ENCODE data around the gene ANAPC7. TPM values are rescaled to one million over a fixed set of nuclear protein-coding genes. Genes with fewer than 3 reads are reported as not detected.

The ANAPC7 gene
- polyA plus RNA-seq, 1 donor (not counting 4 experiments of a cell fraction or from before 2014, with no cell fraction given), result 68.2 TPM

DNA sequence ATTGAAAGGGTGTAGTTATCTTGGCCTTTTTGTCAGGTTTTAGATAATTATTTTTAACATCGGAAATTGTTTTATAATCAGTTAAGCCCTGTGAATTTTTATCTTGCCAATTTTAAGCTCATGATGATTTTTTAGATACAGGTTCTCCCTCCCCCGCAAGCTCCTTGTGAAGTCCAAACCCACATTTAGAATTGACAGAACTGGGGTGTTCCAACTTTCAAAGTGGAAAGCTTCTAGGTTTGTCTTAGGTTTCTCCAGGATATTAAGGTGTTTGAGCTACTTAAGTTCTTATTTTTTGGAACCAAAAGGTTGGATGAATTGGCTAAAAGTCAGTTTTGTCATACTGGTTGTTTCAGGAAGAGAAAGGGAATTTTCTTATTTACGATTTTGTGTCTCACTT lies 73.4 kb downstream of the ANAPC7 start:
- peaks cover 46 to 53% of the 10 kb centered on the region in 2 experiments for H3K36me3 ChIP-seq (ENCODE audit: control insufficient read depth in 2 of 2, extremely low read depth in 1 of 2, insufficient read depth in 2 of 2, low read length in 2 of 2)
- H3K9me1 ChIP-seq (ENCODE audit: control insufficient read depth, extremely low read depth, insufficient read depth, low read length), result no peaks in the 10 kb centered on the region
- H3K79me2 ChIP-seq (ENCODE audit: control insufficient read depth, insufficient read depth, low read length), result peaks cover 76% of the 10 kb centered on the region
- FAIRE-seq, result no peak
- H3K4me3 ChIP-seq (ENCODE audit: control insufficient read depth in 2 of 3, extremely low read depth in 1 of 3, insufficient read depth in 2 of 3, low read depth in 1 of 3, low read length in 3 of 3), result no peak overlapping the region
- peak overlapping the region; percentile 8 for H3K27ac ChIP-seq (ENCODE audit: control insufficient read depth, insufficient read depth, low read length)
- no peak for DNase-seq (ENCODE audit: low read depth, low spot score)
- peaks cover 11% of the 10 kb centered on the region for H4K20me1 ChIP-seq (ENCODE audit: control insufficient read depth, extremely low read depth, insufficient read depth, low read length)
- no peak overlapping the region for H2AFZ ChIP-seq (ENCODE audit: control insufficient read depth, low read length)
- no peak overlapping the region for H3K4me2 ChIP-seq (ENCODE audit: control insufficient read depth, extremely low read depth, insufficient read depth, low read depth, low read length)
- dilution Hi-C loops (cut with MboI; ENCODE audit: extremely low pct_ligation_motif_present, low sequenced_read_pairs), result no loop called here
- no peaks in the 10 kb centered on the region for H3K9me3 ChIP-seq (ENCODE audit: control insufficient read depth, low read depth, low read length)
- H3K27me3 ChIP-seq (ENCODE audit: control insufficient read depth, extremely low read depth, insufficient read depth, low read length), result no peaks in the 10 kb centered on the region
- H3K4me1 ChIP-seq (ENCODE audit: control insufficient read depth, extremely low read depth, insufficient read depth, low read length), result peaks cover 3% of the 10 kb centered on the region
- no peak for TF ChIP-seq EZH2 (IDR thresholded peaks at IDR 0.05; ENCODE audit: low read length)
- TF ChIP-seq, protein P1, sequence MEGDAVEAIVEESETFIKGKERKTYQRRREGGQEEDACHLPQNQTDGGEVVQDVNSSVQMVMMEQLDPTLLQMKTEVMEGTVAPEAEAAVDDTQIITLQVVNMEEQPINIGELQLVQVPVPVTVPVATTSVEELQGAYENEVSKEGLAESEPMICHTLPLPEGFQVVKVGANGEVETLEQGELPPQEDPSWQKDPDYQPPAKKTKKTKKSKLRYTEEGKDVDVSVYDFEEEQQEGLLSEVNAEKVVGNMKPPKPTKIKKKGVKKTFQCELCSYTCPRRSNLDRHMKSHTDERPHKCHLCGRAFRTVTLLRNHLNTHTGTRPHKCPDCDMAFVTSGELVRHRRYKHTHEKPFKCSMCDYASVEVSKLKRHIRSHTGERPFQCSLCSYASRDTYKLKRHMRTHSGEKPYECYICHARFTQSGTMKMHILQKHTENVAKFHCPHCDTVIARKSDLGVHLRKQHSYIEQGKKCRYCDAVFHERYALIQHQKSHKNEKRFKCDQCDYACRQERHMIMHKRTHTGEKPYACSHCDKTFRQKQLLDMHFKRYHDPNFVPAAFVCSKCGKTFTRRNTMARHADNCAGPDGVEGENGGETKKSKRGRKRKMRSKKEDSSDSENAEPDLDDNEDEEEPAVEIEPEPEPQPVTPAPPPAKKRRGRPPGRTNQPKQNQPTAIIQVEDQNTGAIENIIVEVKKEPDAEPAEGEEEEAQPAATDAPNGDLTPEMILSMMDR (optimal IDR thresholded peaks at IDR 0.05 in 1 of 3, IDR thresholded peaks at IDR 0.05 in 1 of 3, conservative IDR thresholded peaks at IDR 0.05 in 1 of 3; ENCODE audit: extremely low read depth in 1 of 3, insufficient read depth in 2 of 3, low read length in 3 of 3), result no peak
- H3K9ac ChIP-seq (ENCODE audit: control insufficient read depth, extremely low read depth, insufficient read depth, low read length), result no peak overlapping the region

DNA sequence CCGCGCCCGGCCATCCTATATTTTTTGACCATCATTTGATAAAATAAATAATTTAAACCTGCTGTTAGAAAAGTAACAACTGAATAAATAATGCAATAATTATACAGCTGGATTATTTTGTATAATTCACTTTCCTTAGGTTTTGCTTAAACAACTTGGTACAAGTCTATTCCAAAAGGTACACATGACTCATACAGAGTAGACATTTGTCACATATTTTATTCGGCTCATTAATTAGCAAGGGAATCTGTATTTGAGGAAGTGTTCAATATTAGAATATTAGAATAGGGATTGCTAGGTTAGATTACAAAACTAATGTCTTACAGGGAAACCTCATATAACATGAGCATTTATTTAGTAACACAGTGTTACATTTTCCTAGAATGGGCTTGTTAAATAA lies 73.8 kb downstream of the ANAPC7 start:
- Histone ChIP-seq H2AFZ (ENCODE audit: control insufficient read depth, low read length) (no peak overlapping the region), H3K9me3 (ENCODE audit: control insufficient read depth, low read depth, low read length) (no peaks in the 10 kb centered on the region), H4K20me1 (ENCODE audit: control insufficient read depth, extremely low read depth, insufficient read depth, low read length) (peaks cover 11% of the 10 kb centered on the region), H3K4me1 (ENCODE audit: control insufficient read depth, extremely low read depth, insufficient read depth, low read length) (peaks cover 3% of the 10 kb centered on the region), H3K27ac (ENCODE audit: control insufficient read depth, insufficient read depth, low read length) (no peak overlapping the region), H3K4me3 (ENCODE audit: control insufficient read depth in 2 of 3, extremely low read depth in 1 of 3, insufficient read depth in 2 of 3, low read depth in 1 of 3, low read length in 3 of 3) (no peak overlapping the region), H3K9ac (ENCODE audit: control insufficient read depth, extremely low read depth, insufficient read depth, low read length) (no peak overlapping the region), H3K36me3 (ENCODE audit: control insufficient read depth in 2 of 2, extremely low read depth in 1 of 2, insufficient read depth in 2 of 2, low read length in 2 of 2) (peaks cover 44 to 49% of the 10 kb centered on the region in 2 experiments), H3K4me2 (ENCODE audit: control insufficient read depth, extremely low read depth, insufficient read depth, low read depth, low read length) (no peak overlapping the region), H3K79me2 (ENCODE audit: control insufficient read depth, insufficient read depth, low read length) (peaks cover 80% of the 10 kb centered on the region), H3K9me1 (ENCODE audit: control insufficient read depth, extremely low read depth, insufficient read depth, low read length) (no peaks in the 10 kb centered on the region), H3K27me3 (ENCODE audit: control insufficient read depth, extremely low read depth, insufficient read depth, low read length) (no peaks in the 10 kb centered on the region)
- DNase-seq (ENCODE audit: low read depth, low spot score), result no peak
- no peak for TF ChIP-seq EZH2 (IDR thresholded peaks at IDR 0.05; ENCODE audit: low read length)
- TF ChIP-seq, protein P1 (optimal IDR thresholded peaks at IDR 0.05 in 1 of 3, IDR thresholded peaks at IDR 0.05 in 1 of 3, conservative IDR thresholded peaks at IDR 0.05 in 1 of 3; ENCODE audit: extremely low read depth in 1 of 3, insufficient read depth in 2 of 3, low read length in 3 of 3), result no peak
- no peak for FAIRE-seq
- dilution Hi-C loops (cut with MboI; ENCODE audit: extremely low pct_ligation_motif_present, low sequenced_read_pairs), result no loop called here

Small RNAs within 50 kb of the gene (small RNA-seq; reads per million reads assigned to genes)
- 0 reads per million in 3 experiments for gene RN7SL769P (ENCODE audit: insufficient read length in 3 of 3, low read depth in 3 of 3, low replicate concordance in 1 of 3)

Other genes with a start within 250 kb of the ANAPC7 start
- gene ATP2A2, start 122.5 kb downstream of the ANAPC7 start, polyA plus RNA-seq, result 54.5 to 190 TPM (median 127 TPM) in 3 replicates
- gene ARPC3, start 46.6 kb upstream of the ANAPC7 start, polyA plus RNA-seq, result 90.0 to 139 TPM (median 106 TPM) in 3 replicates
- 22.8 to 35.5 TPM (median 31.6 TPM) in 3 replicates for gene GPN3, start 64.5 kb upstream of the ANAPC7 start, polyA plus RNA-seq
- 7.8 to 15.3 TPM (median 11.8 TPM) in 3 replicates for gene FAM216A, start 65.1 kb upstream of the ANAPC7 start, polyA plus RNA-seq
- 165 to 219 TPM (median 166 TPM) in 3 replicates for gene VPS29, start 98.4 kb upstream of the ANAPC7 start, polyA plus RNA-seq
- 0.15 to 0.41 TPM (median 0.31 TPM) in 3 replicates for gene RAD9B, start 98.6 kb upstream of the ANAPC7 start, polyA plus RNA-seq
- gene PPTC7, start 179.6 kb upstream of the ANAPC7 start, polyA plus RNA-seq, result 23.3 to 35.9 TPM (median 23.7 TPM) in 3 replicates
- 14.4 to 31.8 TPM (median 30.6 TPM) in 3 replicates for gene TCTN1, start 210.4 kb upstream of the ANAPC7 start, polyA plus RNA-seq